GM18867 (cell line): ENCODE data around the gene PTCSC3.

Experiments used
- ATAC-seq: cut with Tn5 transposase; IDR thresholded peaks from one replicate; pipeline ENCODE4 v1.9.1; 2021; ENCODE audit warnings: mild to moderate bottlenecking, moderate library complexity; ENCODE audit not compliant: unreplicated experiment

Gene PTCSC3

GRCh38 chr14:36086629-36087395, 89.7 kb downstream of the PTCSC3 start:
- ATAC-seq: no peak

GRCh38 chr14:36085861-36086260, 90.7 kb downstream of the PTCSC3 start:
- ATAC-seq: no peak
